HepG2 (cell line): Measurements from ENCODE around the gene CIART. TPM values are rescaled to one million over a fixed set of nuclear protein-coding genes. Genes with fewer than 3 reads are reported as not detected.

ENCODE experiments used
- CERS6 ChIP-seq: sonication (generic); formaldehyde crosslinking; IDR thresholded peaks from 2 replicates; pipeline ENCODE4 v1.5.0; 2020; ENCODE audit warnings: missing genetic modification reagents
- ETV5 ChIP-seq: IDR thresholded peaks from 2 replicates; pipeline ENCODE4 v1.6.1; 2018; ENCODE audit warnings: missing biosample characterization, missing genetic modification reagents, inconsistent platforms, borderline replicate concordance
- HIVEP1 ChIP-seq: sonication (generic); formaldehyde crosslinking; IDR thresholded peaks from 2 replicates; pipeline ENCODE4 v1.4.0; 2020; ENCODE audit warnings: mild to moderate bottlenecking, missing genetic modification reagents
- HNF4G ChIP-seq, 2 experiments: sonication (generic) in 1 of 2; formaldehyde crosslinking in 1 of 2; IDR thresholded peaks; 2 replicates each; pipeline versions ENCODE4 v1.4.0 to v1.6.1; 2011 to 2020; ENCODE audit warnings: borderline replicate concordance in 2 of 2, low read depth in 2 of 2, mild to moderate bottlenecking in 2 of 2, low read length in 1 of 2, missing genetic modification reagents in 1 of 2, moderate library complexity in 1 of 2
- KLF16 ChIP-seq, 2 experiments: sonication (generic) in 1 of 2; formaldehyde crosslinking in 1 of 2; IDR thresholded peaks; 2 replicates each; pipeline versions ENCODE4 v1.6.1 to v1.8.0; 2016 to 2023; ENCODE audit warnings: missing genetic modification reagents in 2 of 2, missing compliant biosample characterization in 1 of 2
- MAX ChIP-seq: IDR thresholded peaks from 2 replicates; pipeline ENCODE4 v1.6.1; 2012; ENCODE audit warnings: inconsistent platforms
- MEIS2 ChIP-seq: sonication (generic); formaldehyde crosslinking; IDR thresholded peaks from 2 replicates; pipeline ENCODE4 v1.9.0; 2021; ENCODE audit warnings: mild to moderate bottlenecking, missing genetic modification reagents
- MTF1 ChIP-seq: sonication (generic); formaldehyde crosslinking; IDR thresholded peaks from 2 replicates; pipeline ENCODE4 v1.5.0; 2020; ENCODE audit warnings: missing genetic modification reagents
- PITX1 ChIP-seq: sonication (generic); formaldehyde crosslinking; IDR thresholded peaks from 2 replicates; pipeline ENCODE4 v1.5.1; 2020; ENCODE audit warnings: mild to moderate bottlenecking, missing genetic modification reagents
- PTBP1 ChIP-seq: fragments of 200-400 bp; formaldehyde crosslinking; IDR thresholded peaks from 2 replicates; pipeline ENCODE4 v1.6.1; 2018; ENCODE audit warnings: low read length, low read depth; ENCODE audit not compliant: poor library complexity, severe bottlenecking
- SCMH1 ChIP-seq: sonication (generic); formaldehyde crosslinking; IDR thresholded peaks from 2 replicates; pipeline ENCODE4 v1.9.0; 2021; ENCODE audit warnings: missing genetic modification reagents, mild to moderate bottlenecking, borderline replicate concordance
- TFAP4 ChIP-seq: sonication (generic); IDR thresholded peaks from 2 replicates; pipeline ENCODE4 v1.6.1; 2016; ENCODE audit warnings: low read depth, borderline replicate concordance
- YEATS2 ChIP-seq: sonication (generic); formaldehyde crosslinking; IDR thresholded peaks from 2 replicates; pipeline ENCODE4 v1.4.0; 2020; ENCODE audit warnings: missing genetic modification reagents, borderline replicate concordance
- ZMYM4 ChIP-seq: sonication (generic); formaldehyde crosslinking; IDR thresholded peaks from 2 replicates; pipeline ENCODE4 v1.8.1; 2023; ENCODE audit warnings: mild to moderate bottlenecking, missing genetic modification reagents
- ZNF317 ChIP-seq: sonication (generic); formaldehyde crosslinking; IDR thresholded peaks from 2 replicates; pipeline ENCODE4 v1.5.0; 2020; ENCODE audit warnings: mild to moderate bottlenecking, missing genetic modification reagents
- ZNF607 ChIP-seq: sonication (generic); formaldehyde crosslinking; IDR thresholded peaks from 2 replicates; pipeline ENCODE4 v1.5.1; 2020; ENCODE audit warnings: missing genetic modification reagents, mild to moderate bottlenecking, borderline replicate concordance
- ZNF609 ChIP-seq: sonication (generic); formaldehyde crosslinking; IDR thresholded peaks from 2 replicates; pipeline ENCODE4 v1.4.0; 2020; ENCODE audit warnings: mild to moderate bottlenecking, missing genetic modification reagents, borderline replicate concordance
- ZNF747 ChIP-seq: sonication (generic); formaldehyde crosslinking; IDR thresholded peaks from 2 replicates; pipeline ENCODE4 v1.8.1; 2023; ENCODE audit warnings: missing genetic modification reagents, mild to moderate bottlenecking, borderline replicate concordance
- ZNF768 ChIP-seq: sonication (generic); formaldehyde crosslinking; IDR thresholded peaks from 2 replicates; pipeline ENCODE4 v1.4.0; 2020; ENCODE audit warnings: missing genetic modification reagents
- ZNF776 ChIP-seq: sonication (generic); formaldehyde crosslinking; IDR thresholded peaks from 2 replicates; pipeline ENCODE4 v1.4.0; 2020; ENCODE audit warnings: mild to moderate bottlenecking, missing genetic modification reagents
- ZNF788 ChIP-seq: sonication (generic); formaldehyde crosslinking; IDR thresholded peaks from 2 replicates; pipeline ENCODE4 v1.5.0; 2020; ENCODE audit warnings: mild to moderate bottlenecking, missing genetic modification reagents, borderline replicate concordance
- polyA plus RNA-seq, 8 experiments: library from polyadenylated mRNA; depleted of rRNA in 3 of 8; stranded (reverse) in 7 of 8; unstranded in 1 of 8; fragments of >200 nt; fragmentation: Illumina TruSeq in 4 of 8; extraction: Trizol in 4 of 8; gene quantifications; 2 replicates each; pipeline versions ENCODE4 v1.2.1 to v1.2.3, GENCODE V29; 2011 to 2016; ENCODE audit warnings: low read depth in 4 of 8, missing spikeins in 1 of 8, mixed read lengths in 1 of 8; ENCODE audit not compliant: insufficient read depth in 1 of 8
- total RNA-seq, 5 experiments: library from RNA; depleted of rRNA; stranded (reverse); fragments of >200 nt; fragmentation: Illumina TruSeq; extraction: Trizol; gene quantifications; 2 replicates each; pipeline ENCODE4 v1.2.3, GENCODE V29; 2016; ENCODE audit warnings: low read depth in 1 of 5

The CIART gene
- total and polyA plus RNA-seq, 2 of the 13 experiments (the other 11 are each of a cell fraction or from before 2014, with no cell fraction given), result 0.58 TPM; not detected in 1

DNA sequence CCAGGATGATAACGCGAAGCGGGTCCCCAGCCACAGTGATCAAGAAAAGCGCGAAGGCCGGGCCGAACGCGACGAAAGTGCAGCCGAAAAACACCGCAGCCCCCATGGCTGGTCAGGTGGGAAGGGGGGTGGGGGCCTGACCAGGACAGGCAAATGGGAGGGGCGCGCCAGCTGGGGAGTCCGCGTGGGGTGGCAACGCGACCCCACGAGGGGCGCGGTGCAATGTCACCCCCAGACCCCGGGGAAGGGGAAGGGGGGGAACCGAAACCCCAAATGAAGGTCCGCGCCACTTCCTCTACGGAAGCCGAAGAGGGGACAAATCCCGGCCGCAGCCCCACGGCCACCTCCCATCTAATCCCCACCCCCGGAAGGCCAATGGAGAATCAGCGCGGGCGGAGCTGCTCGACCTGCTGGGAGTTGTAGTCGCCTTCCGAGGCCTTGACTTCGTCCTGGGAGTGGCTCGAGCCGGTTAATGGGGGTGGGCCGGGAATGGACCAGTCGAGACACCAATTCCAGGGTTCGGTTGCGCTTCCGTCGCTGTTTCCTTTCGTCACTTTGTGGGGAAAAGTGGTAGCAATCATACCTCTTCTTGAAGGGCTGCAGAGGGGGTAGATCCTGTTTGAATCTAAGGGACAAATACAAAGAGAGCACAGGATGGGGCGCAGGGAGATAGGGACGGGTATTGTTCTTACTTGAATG, 13.5 kb upstream of the CIART start, which contains the start of gene APH1A (continued):
- TF ChIP-seq ZNF609 (CRISPR knock-in tag) (no peak), KLF16 (CRISPR knock-in tag; IDR thresholded peaks at IDR 0.05) (peak in 1 of 2 experiments; percentile 83; a peak in 2 of 4 replicates), ZNF317 (0 out of 2 replicates have a peak, but pooled peaks have one; percentile 21), ZNF607 (0 out of 2 replicates have a peak, but pooled peaks have one; percentile 54), CERS6 (CRISPR knock-in tag) (no peak), HNF4G (IDR thresholded peaks at IDR 0.05; ENCODE audit: borderline replicate concordance, low read depth, low read length) (peak; percentile 51; the same call in 1 of the 2 replicates), HNF4G (CRISPR knock-in tag; IDR thresholded peaks at IDR 0.05; ENCODE audit: borderline replicate concordance, low read depth) (no peak), MEIS2 (0 out of 2 replicates have a peak, but pooled peaks have one; percentile 44), ZNF788 (CRISPR knock-in tag) (peak; percentile 64; the same call in 1 of the 2 replicates), HIVEP1 (CRISPR knock-in tag) (peak; percentile 62), PITX1 (peak; percentile 98), ZNF768 (CRISPR knock-in tag) (peak; percentile 47), MTF1 (no peak), ZMYM4 (CRISPR knock-in tag) (peak; percentile 73; the same call in 1 of the 2 replicates), SCMH1 (CRISPR knock-in tag) (no peak), ZNF776 (CRISPR knock-in tag) (0 out of 2 replicates have a peak, but pooled peaks have one; percentile 20), MAX (peak; percentile 65), TFAP4 (0 out of 2 replicates have a peak, but pooled peaks have one; percentile 28), ETV5 (peak; percentile 67; the same call in 1 of the 2 replicates), PTBP1 (no peak), YEATS2 (CRISPR knock-in tag) (peak; percentile 93; the same call in 1 of the 2 replicates), ZNF747 (CRISPR knock-in tag) (peak; percentile 85; the same call in 1 of the 2 replicates)
